HUDEP-2 (cell line): ENCODE results near the gene OR52A1.

Experiments used
- DNase-seq, 76 experiments: peaks; one replicate each; lab custom pipeline; 2025; ENCODE audit not compliant: unreplicated experiment in 76 of 76; lab: John Stamatoyannopoulos, UW

Gene OR52A1

DNA sequence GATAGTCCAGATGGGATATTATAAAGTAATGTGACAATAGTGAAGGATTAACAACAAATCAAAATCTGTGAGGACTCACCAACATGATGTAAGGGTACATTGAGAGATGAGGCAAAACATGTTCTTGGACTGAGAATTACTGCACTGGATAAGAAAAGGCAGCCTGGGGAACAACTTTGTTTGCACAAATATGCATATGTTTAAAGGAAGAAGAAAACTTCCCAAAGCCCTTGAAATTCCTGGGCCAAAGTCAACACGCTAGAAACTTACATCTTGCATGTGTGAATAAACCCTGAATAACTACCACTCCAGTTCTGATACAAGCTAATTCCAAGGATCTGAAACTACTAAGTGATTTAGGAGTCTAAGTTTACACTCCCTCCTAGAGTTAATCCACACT, 17.5 kb downstream of the OR52A1 start:
- DNase-seq = no peak

DNA sequence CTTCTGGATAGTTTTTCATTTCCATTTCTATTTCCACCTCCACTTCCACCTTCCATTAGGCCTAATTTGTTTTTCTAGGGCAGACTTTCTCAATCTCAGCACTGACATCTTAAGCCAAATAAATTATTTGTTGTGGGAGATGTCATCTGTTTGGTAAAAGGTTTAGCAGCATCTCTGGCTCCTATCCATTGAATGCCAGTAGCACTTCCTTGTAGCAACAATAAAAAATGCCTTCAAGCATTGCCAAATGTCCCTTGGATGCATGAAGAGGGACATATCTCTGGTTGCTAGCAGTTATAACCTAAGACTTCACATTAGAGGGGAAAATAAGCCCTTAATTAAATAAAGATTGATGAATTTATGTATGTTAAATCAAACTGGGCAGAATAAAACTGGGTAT, 18.3 kb downstream of the OR52A1 start:
- DNase-seq = no peak

- no peak for DNase-seq
Measured at GRCh38 chr11:5131584-5132335, 22.8 kb downstream of the OR52A1 start.

GRCh38 chr11:5129457-5129877, 25.1 kb downstream of the OR52A1 start:
- DNase-seq = peak in 17 of 76 experiments; percentile 6 to 50 (median 22)

GRCh38 chr11:5124891-5125620, 29.5 kb downstream of the OR52A1 start:
- DNase-seq = no peak

DNA sequence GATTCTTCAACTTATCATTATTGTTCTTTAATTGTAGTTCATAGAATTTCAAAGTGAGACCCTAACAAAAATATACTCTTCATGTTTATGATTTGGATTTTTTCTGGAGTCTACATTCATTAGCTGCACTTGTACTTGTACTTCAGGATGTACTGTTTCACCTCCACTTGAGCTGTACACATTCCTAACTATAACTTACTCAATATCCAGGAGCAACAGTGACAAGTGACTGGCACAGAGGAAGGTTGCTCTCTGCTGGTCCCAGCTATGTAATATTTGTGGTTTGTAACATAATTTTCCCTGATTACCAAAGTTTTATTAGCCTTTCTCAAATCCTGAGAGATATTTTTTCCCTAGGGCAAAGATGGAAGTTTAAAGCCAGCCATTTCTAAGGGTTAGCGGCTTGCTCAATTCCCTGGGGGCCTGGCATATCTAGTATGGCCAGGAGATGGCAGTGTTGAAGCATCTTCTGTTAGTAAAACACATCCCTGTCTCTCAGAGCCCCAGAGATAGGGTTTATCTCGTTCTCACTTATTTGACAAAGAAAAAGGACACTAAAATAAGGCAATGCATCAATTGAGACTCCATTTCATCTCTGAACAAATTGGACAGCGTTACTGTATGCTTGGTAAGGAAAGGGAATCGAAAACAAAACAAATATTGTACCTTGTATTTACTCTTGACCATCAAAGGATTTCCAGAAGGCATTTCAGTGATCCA, 30.6 kb downstream of the OR52A1 start:
- peak in 70 of 76 experiments; percentile 3 to 85 (median 59) for DNase-seq

DNA sequence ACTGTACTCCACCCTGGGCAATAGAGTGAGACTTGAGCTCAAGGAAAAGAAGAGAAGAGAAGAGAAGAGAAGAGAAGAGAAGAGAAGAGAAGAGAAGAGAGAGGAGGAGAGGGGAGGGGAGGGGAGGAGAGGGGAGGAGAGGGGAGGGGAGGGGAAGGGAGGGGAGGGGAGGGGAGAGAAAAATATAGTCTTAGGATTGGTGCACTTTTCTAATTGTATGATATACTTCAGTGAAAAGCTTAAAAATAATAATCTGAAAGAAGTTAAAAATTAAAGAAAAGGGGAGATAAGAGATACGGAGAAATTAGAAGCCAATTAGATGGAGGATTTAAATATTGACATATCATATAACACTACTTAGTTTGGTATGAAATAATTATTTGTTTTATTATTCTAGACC, 35.7 kb downstream of the OR52A1 start:
- no peak for DNase-seq

- no peak for DNase-seq
Measured at GRCh38 chr11:5117588-5117987, 37.0 kb downstream of the OR52A1 start.

- DNase-seq = no peak
Measured at GRCh38 chr11:5115339-5115738, 39.2 kb downstream of the OR52A1 start.

GRCh38 chr11:5107285-5107684, 47.3 kb downstream of the OR52A1 start:
- no peak for DNase-seq

DNA sequence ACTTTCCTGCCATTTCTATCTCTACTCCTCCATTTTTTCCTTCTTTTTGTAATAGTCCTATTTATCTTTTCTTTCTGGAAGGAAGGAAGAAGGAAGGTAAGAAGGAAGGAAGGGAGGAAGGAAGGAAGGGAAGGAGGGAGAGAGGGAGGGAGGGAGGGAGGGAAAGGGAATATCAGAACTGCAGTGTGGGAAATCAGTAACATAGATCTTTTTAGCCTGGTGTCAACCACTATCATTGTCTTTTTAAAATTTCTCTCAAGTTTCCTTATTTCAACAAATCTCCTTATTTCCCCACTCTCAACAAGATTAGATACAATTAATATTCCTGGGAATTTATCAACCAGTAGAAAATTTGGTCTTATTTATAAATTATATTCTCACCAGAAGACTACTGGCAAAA, 51.5 kb downstream of the OR52A1 start:
- no peak for DNase-seq

DNA sequence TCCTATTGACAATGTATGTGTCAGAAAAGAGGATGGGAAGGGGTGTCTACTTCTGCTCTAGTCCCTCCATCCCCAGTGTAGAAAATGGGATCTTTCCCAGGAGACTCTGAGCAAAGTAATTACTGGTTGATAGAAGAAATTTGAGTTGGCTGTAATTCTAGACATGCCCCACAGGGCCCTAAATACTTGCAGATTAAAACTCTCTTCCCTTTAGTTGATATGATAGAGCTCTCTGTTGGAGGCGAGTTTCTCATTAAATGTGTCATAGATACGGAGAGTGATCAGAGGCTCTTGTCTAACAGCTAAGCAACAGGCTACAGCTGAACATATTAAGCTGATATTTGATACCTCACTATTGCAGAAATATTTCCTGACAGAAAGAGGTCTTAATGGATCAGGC, 52.3 kb downstream of the OR52A1 start:
- DNase-seq = no peak

DNA sequence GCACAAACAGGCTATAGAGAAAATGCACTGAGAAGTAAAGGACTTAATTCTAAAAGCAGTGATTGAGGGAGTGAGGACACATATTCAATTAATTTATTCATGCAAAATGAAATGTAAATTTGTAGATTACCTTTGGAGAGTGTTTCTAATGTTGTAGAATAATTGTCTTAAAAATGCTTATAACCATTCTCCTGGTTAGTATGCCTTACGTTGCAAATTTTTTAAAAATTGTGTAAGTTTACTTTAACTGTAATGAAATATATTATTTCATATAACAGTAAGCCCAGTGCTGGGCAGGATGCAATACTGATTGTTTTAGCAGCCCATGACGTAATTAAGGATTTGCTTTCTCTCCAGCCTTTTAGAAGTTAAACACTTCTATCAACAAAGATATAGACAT, 58.5 kb downstream of the OR52A1 start:
- DNase-seq = no peak
